ENCODE measurements around the gene FREM1.

GRCh38 chr9:14906644-14907359 lies 3.4 kb downstream of the FREM1 start:
- TF ChIP-seq ELK1 (IDR thresholded peaks at IDR 0.05; ENCODE audit: low read depth, low read length) (no peak), NFYB (IDR thresholded peaks at IDR 0.05; ENCODE audit: insufficient read depth, low read depth, low read length) (no peak), FOXK2 (IDR thresholded peaks at IDR 0.05) (no peak), CHD2 (IDR thresholded peaks at IDR 0.05; ENCODE audit: borderline replicate concordance, low read depth, low read length) (no peak), POLR2AphosphoS5 (IDR thresholded peaks at IDR 0.05; ENCODE audit: low read length) (no peak), CTCF (IDR thresholded peaks at IDR 0.05 in 2 of 3, conservative IDR thresholded peaks at IDR 0.05 in 1 of 3; ENCODE audit: control insufficient read depth in 2 of 3, extremely low read depth in 1 of 3, insufficient read depth in 1 of 3, low read depth in 3 of 3, low read length in 3 of 3) (no peak), MAX (IDR thresholded peaks at IDR 0.05; ENCODE audit: low read depth, low read length) (no peak), TAF1 (IDR thresholded peaks at IDR 0.05; ENCODE audit: borderline replicate concordance, low read depth, low read length) (no peak)
